Esophagus muscularis mucosa (tissue), 4 donors: Measurements from ENCODE around the gene RGPD3.
"Not testable (repeated sequence)": the region's sequence is repeated elsewhere in the genome, so short reads cannot be mapped to it uniquely, and the experiment has no call there.

Source experiments
- CTCF ChIP-seq, 3 experiments: fragments of 200-600 bp in 2 of 3; fragments of 450-650 bp in 1 of 3; sonication (generic) in 2 of 3; IDR thresholded peaks; one replicate each; pipeline ENCODE4 v1.5.1; 2017 to 2019; ENCODE audit warnings: antibody characterized with exemption in 3 of 3, mild to moderate bottlenecking in 2 of 3, moderate library complexity in 1 of 3
- EP300 ChIP-seq: sonication (generic); formaldehyde crosslinking; IDR thresholded peaks from one replicate; pipeline ENCODE4 v1.6.1; 2017; ENCODE audit warnings: antibody characterized with exemption
- POLR2AphosphoS5 ChIP-seq, 2 donors: sonication (generic); formaldehyde crosslinking; IDR thresholded peaks; one replicate each; pipeline ENCODE4 v1.6.1; 2017; ENCODE audit warnings: antibody characterized with exemption in 2 of 2

- not testable (repeated sequence) for TF ChIP-seq CTCF (IDR thresholded peaks at IDR 0.05); EP300; POLR2AphosphoS5 (IDR thresholded peaks at IDR 0.05)
These were observed 30.3 kb upstream of the RGPD3 start for GRCh38 chr2:106498549-106498948.
